NCI-H446 treated with DMSO at 0.1 percent for 48 hours (cell line): ENCODE data around the gene FARP1.
"Not testable (repeated sequence)": the region's sequence is repeated elsewhere in the genome, so short reads cannot be mapped to it uniquely, and the experiment has no call there.

ENCODE experiments used
- DNase-seq: peaks from one replicate; lab custom pipeline; 2025; lab: John Stamatoyannopoulos, UW

Gene FARP1

DNA sequence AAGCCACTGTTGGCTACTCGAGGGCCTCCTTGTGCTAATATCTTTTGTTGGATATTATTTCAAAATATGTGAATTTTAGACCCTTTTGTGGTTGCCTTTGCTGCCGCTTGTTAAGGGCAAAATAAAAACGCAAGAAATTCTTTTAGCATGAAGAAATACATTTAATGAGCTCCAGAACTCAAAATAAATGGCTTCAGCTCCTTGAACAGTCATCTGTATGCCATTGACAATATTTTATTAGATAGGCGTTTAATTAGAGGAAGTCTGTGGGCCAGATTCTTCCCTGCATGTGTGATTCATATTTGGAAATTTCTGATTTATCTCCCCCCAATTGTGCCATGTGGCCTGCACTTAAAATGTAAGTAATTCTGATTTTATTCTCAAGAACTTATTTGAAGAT, 256.9 kb downstream of the FARP1 start:
- no peak for DNase-seq

DNA sequence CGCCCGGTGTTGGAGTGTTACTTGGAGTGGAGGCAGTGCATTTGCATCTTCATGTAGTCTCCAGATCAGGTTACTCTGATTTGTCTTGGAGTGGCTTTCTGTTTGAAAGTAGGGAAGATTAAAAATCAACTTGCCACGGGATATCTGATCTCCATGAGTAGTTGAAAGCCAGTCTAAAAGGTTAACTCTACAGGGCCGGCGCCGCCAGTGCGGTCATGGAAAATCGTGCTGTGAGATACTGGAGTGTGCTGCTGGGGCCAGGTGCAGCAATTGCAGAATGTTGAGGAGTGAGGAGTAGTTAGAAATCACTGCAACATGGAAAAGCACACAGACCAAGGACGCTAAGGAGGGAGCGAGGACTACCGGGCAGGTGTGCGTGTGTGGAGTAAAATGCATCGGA, 259.0 kb downstream of the FARP1 start:
- DNase-seq = no peak

DNA sequence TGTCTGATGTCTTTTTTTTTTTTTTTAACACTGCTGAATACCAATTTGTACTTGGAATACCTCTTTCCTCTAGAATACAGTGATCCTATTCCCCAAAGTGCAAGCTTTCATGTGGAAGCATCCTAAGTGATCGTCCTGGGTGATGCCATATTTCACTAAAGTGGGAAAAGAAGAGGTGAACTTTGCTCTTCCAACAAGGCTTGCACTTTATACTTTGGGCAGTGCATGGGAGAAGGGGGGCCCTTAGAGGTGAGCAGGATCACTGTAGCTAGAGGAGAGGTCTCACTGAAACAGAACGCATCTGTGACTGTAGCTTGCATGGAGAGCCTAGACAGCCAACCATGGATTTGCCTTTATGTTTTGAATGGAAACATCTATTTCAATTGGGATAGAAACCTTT, 260.2 kb downstream of the FARP1 start:
- no peak for DNase-seq

DNA sequence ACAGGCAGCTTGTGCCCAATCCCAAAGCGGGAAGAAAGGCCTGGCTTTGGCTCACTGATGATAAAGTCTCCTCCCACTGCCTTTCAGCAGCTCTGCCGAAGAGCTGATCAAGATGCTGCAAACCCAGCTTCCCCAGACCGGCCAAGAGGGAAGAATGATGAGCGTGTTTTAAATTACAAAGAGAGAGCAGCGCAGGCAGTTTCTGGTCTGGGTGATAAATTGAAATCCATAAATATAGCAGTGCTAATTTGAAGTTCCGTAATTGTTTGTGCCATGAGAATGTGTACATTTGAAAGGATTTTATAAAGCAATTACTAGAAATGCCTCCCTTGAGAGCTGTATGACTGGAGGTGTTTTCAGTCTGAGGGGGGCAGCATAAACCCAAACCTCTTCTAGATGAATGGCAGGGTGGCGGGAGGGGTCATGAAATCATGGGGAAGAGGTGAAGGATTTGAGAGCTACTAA, 262.2 kb downstream of the FARP1 start:
- DNase-seq = no peak

DNA sequence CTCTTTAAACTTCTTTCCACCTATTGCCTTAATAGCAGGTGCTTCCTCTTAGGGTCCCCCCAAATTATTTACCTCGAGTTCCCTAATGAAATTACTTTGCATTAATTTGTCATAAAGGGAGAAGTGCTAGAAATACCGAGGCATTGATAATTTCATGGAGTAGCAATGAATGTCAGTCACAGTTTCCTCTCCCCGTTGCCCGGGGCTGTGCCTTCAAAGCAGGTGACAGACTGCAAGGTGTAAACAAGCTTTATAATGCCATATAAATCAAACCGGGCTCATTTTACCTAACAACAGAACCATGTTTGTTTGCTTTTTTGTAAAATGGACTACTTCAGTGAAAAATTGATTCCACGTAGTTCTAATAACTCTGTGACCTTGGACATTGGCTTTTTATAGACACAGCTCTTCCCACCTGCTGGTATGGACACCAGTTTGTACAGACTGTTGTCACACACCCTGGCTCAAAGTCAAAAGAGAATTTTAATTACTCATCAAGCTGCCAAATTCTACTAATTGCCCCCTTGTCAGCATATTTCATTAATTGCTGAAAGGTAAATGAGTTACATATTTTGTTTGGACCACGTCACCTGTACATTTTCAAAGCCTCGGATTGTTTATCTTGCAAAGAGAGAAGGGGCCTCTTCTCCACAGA, 262.9 kb downstream of the FARP1 start:
- no peak for DNase-seq

DNA sequence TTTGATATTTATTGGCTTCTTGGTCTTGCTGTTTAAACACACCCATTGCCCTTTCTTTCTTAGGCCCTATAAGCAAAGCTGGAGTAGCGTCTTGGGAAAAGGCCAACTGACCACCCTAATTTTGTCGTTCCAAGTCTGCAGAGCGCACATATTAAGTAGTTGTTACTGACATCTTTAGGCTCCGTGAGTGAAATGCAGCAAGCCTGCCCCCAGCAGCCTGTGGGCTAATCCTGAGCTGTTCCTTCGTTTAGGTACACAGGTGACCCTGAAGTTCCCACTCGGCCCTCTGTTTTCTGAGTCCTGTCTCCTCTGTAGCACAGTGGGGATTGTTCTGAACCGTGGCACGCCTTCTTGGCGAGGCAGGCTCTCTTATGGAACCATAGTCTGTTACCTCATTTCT, 263.5 kb downstream of the FARP1 start:
- no peak for DNase-seq

DNA sequence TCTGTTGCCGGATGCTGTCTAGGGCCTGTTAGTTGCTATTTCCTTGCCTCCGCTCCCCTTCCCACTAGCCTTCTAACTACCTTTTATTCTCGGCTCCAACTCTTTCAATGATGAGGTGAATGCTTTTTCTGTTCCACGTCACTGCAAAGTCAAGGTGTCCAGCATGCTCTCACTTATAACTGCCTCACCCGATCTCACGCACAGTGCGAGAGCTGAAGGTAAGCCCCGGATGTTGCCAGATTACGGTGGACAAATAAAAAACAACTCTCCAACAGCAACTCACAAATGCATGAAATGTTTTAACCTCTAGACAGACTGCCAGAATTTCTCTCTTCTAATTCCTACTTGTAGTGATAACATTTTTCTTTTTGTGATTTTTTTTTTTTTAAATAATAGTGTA, 264.1 kb downstream of the FARP1 start:
- DNase-seq = no peak

DNA sequence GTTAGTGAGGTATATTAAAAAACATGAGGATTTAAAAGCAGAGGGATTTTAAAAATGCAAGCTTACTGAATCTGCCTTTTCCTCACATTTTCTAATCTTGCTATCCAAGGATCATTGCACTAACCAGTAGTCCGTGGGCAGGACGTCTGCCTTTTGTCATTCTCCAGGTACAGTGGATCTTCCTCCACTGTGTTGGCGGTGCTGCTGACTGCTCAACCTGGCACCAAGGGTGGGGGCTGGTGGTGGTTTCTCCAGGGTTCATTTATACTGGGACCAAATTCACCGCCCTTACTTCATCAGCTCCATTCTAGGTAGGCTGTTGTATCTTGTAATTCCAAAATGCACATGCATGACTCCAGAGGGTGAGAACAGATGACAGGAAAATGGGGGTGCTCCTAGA, 264.7 kb downstream of the FARP1 start:
- DNase-seq = no peak

DNA sequence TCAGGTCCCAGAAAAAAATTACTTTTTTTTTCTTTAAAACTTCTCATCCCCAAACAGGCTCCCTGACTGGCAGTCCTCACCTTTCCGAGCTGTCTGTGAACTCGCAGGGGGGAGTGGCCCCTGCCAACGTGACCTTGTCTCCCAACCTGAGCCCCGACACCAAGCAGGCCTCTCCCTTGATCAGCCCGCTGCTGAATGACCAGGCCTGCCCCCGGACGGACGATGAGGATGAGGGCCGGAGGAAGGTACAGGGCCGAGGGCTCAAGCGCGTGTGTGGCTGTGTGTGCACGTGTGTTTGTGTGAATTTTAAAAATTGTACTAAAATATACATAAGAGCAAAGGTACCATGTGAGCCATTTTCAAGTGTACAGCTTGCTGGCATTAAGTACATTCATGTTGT, 266.4 kb downstream of the FARP1 start:
- no peak for DNase-seq

DNA sequence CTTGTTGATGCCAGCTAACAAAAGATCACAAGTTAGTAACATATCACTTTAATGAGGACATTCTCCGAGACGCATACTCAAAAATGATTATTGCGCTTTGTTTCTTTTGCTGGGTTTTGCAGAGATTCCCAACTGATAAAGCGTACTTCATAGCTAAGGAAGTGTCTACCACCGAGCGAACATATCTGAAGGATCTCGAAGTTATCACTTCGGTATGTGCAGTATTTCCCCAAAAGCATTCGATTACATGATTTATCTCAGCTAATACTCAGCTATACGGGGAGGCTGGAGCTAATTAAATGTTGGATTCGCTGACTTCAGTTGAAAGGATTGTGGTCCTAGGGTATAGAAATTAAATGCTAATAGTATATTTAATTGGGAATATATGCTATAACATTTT, 267.7 kb downstream of the FARP1 start:
- DNase-seq = no peak

DNA sequence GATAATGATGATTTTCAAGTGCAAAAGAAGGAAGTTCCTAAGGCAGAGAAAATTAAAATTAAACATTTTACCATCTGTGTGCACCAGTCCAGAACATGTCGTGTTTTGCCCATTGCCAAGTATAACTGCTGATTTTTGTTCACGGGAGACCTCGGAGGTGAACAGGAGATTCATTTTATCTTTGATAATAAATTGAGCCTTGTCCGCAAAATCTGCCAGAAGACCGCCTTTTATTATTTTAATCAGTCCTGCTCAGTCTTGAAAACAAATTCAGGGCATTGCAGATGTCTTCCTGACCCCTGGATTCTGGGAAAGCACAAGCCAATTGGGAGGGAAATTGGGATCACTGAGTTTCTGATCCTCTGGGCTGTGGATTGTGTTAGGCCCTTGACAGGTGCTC, 268.1 kb downstream of the FARP1 start:
- no peak for DNase-seq

DNA sequence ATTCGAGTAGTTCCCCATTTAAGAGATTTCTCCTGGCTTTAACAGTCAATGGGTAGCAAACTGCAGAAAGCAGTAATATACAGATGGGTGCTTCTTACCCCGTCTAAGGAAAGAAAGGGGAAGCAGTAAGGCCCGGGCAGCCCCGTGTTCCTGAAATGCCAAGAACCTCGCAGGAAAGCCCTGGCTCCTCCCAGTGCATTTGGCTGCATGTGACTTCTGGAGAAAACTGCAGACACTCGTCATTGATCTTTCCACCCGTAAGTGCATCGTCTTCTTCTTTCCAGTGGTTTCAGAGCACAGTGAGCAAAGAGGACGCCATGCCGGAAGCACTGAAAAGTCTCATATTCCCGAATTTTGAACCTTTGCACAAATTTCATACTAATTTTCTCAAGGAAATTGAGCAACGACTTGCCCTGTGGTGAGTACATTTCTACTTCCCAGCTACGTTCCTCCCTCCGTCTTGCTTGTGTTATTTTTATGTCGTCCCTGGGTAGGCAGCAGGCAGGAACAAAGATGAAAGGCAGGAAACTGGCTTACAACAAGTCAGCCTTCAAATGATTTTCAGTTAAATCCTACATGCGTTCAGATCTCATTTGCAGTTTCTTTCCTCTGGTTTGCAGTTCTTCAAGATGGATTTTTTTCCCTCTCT, 268.8 kb downstream of the FARP1 start:
- no peak for DNase-seq

DNA sequence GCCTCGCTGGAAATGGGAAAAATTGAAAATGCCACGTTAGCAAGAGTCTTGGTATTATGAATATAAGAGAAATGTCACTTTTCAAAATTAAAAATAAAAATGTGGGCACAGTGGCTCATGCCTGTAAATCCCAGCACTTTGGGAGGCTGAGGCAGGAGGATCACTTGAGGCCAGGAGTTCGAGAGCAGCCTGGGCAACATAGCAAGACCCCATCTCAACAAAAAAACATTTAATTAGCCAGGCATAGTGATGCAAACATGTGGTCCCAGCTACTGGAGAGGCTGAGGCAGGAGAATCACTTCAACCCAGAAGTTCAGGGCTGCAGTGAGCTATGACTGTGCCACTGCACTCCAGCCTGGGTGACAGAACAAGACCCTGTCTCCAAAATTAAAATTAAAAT, 270.4 kb downstream of the FARP1 start:
- DNase-seq = not testable (repeated sequence)

DNA sequence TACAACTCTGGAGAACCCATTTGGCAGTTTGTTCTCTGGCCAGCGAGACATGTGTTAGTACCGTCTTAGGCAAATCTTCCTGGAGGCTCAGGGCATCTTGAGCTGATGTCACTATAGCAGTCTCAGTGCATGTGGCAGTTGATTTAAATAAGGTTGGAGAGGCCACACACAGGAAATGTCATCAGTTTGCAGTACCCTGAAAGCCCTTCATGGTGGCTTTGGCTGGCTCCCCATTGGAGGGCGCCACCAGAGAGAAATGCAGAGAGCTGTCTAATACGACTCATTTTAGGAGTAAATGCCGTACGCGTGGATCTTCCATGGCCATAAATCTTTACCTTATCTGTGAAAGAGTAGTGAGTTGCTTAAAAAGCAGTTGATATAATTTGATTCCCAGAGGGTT, 270.9 kb downstream of the FARP1 start:
- DNase-seq = no peak

DNA sequence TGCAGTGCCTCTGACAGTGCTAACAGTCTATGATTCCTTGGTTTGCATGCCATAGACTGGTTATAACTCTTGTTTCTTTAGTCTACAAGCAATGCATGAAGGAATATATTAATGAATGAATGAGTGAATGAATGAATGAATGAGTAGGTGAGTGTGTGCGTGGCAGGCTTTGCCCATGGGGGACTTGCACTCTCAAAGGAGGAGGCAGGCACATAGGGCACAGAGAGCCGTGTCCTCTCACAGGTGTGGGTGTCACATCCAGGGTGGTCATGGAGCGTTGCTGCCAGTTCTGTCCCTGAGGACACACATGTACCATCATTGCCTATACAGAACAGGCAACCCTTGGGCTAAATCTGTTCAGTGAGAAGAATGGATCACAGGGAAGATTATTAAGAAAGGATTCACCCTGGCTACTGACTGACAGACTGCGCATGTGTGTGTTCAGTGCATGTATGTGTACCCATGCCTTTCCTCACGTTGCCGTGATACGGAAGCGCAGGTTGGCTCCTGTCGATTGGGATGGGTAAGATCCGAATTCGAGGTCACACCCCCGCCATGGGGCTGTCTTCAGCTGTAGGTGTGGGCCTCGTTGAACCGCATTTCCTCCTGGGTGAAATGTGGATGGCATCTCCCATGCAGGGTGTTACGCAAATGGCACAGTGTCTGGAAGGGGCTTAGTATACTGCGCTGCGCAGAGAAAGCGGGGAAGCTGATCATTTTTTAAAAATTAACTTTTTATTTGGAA, 272.6 kb downstream of the FARP1 start:
- DNase-seq = no peak

DNA sequence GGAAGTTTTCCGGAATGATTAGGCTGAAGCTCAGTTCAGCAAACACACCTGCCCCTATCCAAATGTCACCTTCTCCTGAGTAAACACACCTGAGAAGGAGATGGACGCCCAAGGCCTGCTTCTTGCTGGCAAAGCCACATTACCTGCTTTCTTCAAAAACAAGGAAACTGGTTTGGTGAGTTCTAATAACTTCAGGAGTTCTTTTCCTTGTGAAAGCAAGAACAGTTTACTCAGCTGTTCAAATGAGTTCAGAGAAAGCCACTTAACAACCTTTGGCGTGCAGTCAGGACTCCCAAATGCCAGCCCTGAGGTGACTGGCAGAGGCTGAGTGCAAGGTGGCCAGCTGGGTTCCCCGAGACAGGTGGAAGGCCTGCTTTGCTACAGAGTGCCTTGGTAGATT, 273.5 kb downstream of the FARP1 start:
- no peak for DNase-seq

DNA sequence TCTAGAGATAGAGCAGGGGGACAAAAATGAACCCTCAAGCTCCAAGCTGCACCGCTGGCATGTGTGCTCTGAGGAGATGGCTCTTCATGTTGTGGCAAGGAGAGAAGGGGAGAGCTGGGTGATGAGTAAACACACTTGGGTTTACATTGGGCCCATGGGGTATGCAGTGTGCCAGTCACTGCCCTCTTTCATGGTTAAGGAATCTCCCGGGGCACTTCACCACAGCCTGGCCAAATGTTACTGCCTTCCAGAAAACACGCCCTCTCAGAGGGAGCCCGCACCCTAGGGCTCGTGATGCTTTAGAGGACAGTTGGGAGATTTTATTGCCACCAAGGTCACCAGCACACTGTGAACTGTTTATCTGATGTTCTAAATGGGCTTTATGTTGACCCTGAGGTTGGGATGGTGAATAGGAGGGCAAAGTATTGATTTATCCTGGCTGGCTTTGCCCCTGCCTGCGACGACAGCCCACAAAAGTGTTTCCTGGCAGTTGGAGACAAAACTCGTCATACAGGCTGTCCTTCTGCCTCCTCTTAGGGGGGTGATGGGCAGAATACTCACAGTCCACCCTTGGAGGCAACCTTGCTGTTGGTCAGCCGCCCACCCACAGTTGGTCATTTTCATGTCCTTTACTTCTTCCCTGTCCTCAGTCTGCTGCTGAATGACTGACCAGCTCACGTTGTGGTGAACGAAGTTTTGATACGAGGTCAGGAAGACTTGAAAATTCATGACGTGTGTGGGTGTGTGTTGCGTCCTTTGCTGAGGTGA, 277.1 kb downstream of the FARP1 start:
- no peak for DNase-seq

DNA sequence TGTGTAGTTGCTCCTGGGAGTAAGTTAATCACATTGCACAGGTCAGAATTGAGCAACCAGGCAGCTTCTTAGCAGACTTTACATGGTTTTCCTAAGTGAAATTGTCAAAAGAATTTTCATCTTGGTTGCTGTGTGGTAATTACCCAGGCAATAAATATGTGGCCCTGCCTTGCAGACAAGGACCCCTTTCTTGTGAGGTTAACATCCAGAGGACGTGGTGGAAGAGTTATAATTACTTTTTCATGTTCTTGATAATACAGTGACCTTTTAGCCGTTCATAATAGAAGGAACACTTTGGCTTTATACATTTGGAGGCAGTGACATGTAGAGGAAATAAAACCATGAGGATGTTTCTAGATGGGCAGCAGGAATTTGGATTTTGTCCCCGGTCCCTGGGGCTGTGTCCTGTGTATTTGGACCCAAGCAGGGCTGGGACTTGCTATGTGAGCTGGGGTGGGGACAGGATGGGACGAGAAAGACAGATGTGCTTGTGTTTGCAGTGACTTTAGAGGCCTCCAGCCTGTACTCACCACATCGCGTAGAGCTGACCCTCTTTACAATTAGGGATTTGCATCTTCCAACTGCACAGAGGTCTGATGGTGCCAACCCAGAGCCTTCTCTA, 277.8 kb downstream of the FARP1 start:
- DNase-seq = no peak

DNA sequence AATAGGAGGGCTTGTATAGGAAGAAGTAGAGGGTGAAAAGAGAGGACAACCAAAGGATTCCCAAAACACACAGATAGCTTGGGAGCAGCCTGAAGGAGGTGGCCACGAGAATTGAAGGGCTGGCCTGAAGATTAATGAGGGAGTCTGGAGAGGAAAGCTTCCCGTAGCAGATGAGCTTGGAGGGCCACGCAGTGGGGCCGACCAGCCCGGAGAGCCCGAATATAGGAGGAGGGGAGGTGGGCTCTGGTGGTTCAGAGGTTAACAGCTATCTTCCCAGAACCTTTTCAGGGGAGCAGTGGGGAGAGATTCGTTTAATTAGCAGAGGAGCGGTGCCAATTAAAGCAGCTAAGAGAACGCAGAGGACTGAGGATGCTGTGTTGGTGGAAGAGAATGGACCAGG, 279.2 kb downstream of the FARP1 start:
- DNase-seq = no peak

DNA sequence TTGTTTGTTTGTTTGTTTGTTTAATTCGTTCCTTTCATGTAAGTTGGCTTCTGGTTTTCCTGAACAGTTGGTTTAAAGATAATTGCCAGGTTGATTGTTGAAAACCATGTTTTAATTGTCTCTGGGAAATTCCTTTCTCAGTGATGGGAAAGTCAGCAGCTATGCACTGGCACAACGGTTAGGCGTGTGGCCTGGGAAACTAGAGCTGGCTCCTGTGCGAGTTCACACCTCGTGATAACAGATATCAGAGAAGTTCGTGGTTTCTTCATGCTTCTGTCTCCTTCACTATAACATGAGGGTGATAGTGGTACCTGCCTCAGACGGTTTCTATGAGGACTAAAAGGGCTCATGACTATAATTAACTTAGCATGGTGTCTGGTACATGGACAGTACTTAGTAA, 280.5 kb downstream of the FARP1 start:
- DNase-seq = no peak

DNA sequence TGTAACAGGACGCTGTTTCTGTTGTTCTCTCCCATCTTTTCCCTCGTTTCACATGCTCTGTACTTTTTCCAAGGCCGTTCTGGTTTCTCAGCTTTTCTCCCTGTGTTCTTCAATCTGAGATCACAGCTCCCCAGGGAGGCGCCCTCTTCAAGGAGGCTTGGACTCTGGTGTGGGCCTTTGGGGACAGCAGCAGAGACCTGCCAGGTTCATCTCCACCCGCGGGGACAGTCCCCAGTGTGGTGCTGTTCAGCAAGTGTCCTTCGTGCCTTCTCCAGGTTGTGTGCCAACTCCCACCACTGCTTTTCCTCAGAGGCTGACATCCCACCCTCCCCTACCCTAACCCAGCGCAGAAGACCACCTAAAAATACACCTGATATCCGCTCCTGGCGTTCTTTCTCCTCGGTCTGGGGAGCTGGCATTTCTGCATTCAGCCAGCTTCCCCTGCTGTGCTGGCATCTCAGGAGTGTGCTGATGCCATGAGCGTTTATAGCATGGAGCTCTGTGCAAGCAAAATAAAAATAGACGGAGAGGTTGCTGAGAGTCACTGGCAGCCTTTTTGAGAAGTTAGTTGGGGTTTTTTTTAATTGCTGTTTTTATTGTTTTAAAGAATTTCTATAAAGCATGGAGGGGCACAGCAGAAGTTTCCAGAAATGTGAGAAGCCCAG, 284.6 kb downstream of the FARP1 start:
- DNase-seq = no peak
